Omental fat pad (tissue), 4 donors: Measurements from ENCODE around the gene TRAPPC14. TPM values are rescaled to one million over a fixed set of nuclear protein-coding genes. Genes with fewer than 3 reads are reported as not detected.
"Not testable (repeated sequence)": the region's sequence is repeated elsewhere in the genome, so short reads cannot be mapped to it uniquely, and the experiment has no call there.

ENCODE experiments used
- ATAC-seq: fragments of 150-250 bp; one replicate; pipeline ENCODE4 v1.9.1; 2016; ENCODE audit warnings: mild to moderate bottlenecking, moderate library complexity; ENCODE audit not compliant: low FRiP score
- DNase-seq: peaks from one replicate; pipeline ENCODE4 v3.0.0-alpha.2; 2019; ENCODE audit warnings: low spot score
- CTCF ChIP-seq, 3 donors: fragments of 450-650 bp; IDR thresholded peaks; one replicate each; pipeline ENCODE4 v1.5.1; 2016 to 2017; ENCODE audit warnings: antibody characterized with exemption in 3 of 3, mild to moderate bottlenecking in 3 of 3, moderate library complexity in 2 of 3
- total RNA-seq, 4 donors: library from RNA; depleted of rRNA; stranded (reverse); fragments of >200 nt; gene quantifications; one replicate each; pipeline ENCODE4 v1.1.0, GENCODE V29; 2016

Gene TRAPPC14
- 10 to 100 TPM in 2 of 4 donors, 1 to 10 TPM in 2; 5.7 to 13.2 (median 10.6) TPM for total RNA-seq

- TF ChIP-seq CTCF (IDR thresholded peaks at IDR 0.05): no peak
- peak; percentile 88 for ATAC-seq
- peak; percentile 90 for DNase-seq
These were observed at the start of gene TRAPPC14 for GRCh38 chr7:100158229-100159098. TSS of gene TRAPPC14 (minus strand) at chr7:100158723. CDS start at chr7:100158499, 224 bp downstream.

- no peak for DNase-seq
- TF ChIP-seq CTCF (IDR thresholded peaks at IDR 0.05): no peak
- no peak for ATAC-seq
These were observed 45.9 kb upstream of the TRAPPC14 start for GRCh38 chr7:100204454-100204853.

GRCh38 chr7:100200693-100201092 lies 42.2 kb upstream of the TRAPPC14 start:
- ATAC-seq (no peak), DNase-seq (no peak)
- TF ChIP-seq CTCF (IDR thresholded peaks at IDR 0.05): no peak

- ATAC-seq (no peak), DNase-seq (no peak)
- no peak for TF ChIP-seq CTCF (IDR thresholded peaks at IDR 0.05)
These were observed 39.7 kb upstream of the TRAPPC14 start for GRCh38 chr7:100198266-100198665.

GRCh38 chr7:100195901-100196322 lies 37.4 kb upstream of the TRAPPC14 start:
- DNase-seq, ATAC-seq: not testable (repeated sequence)

GRCh38 chr7:100195222-100195621 lies 36.7 kb upstream of the TRAPPC14 start:
- no peak for TF ChIP-seq CTCF (IDR thresholded peaks at IDR 0.05)
- DNase-seq (no peak), ATAC-seq (no peak)

GRCh38 chr7:100192969-100193368 lies 34.4 kb upstream of the TRAPPC14 start:
- no peak for DNase-seq
- TF ChIP-seq CTCF (IDR thresholded peaks at IDR 0.05): no peak
- ATAC-seq: no peak

- not testable (repeated sequence) for ATAC-seq, DNase-seq
These were observed 33.8 kb upstream of the TRAPPC14 start for GRCh38 chr7:100192281-100192862.
